Liver (tissue), 9 donors: ENCODE measurements around the gene ZBTB47. TPM values are rescaled to one million over a fixed set of nuclear protein-coding genes. Genes with fewer than 3 reads are reported as not detected.

Experiments
- DNase-seq: peaks from one replicate; pipeline ENCODE4 v3.0.0-alpha.2; 2017; ENCODE audit warnings: low spot score
- H3K27ac ChIP-seq, 2 donors: one replicate each; pipeline ENCODE4 v1.7.0; 2013; ENCODE audit warnings: inconsistent platforms in 2 of 2, low read length in 2 of 2, control low read depth in 1 of 2, low read depth in 1 of 2, mild to moderate bottlenecking in 1 of 2
- H3K27me3 ChIP-seq, 4 donors: one replicate each; pipeline versions ENCODE4 v1.6.1 to v1.7.0; 2013; ENCODE audit warnings: low read length in 3 of 4, inconsistent platforms in 1 of 4, mild to moderate bottlenecking in 1 of 4, moderate library complexity in 1 of 4; ENCODE audit not compliant: control insufficient read depth in 4 of 4, insufficient read depth in 4 of 4
- H3K36me3 ChIP-seq, 4 donors: one replicate each; pipeline versions ENCODE4 v1.6.1 to v1.7.0; 2013; ENCODE audit warnings: low read length in 3 of 4, mild to moderate bottlenecking in 3 of 4, low read depth in 1 of 4, moderate library complexity in 1 of 4; ENCODE audit not compliant: control insufficient read depth in 4 of 4, insufficient read depth in 3 of 4
- H3K4me1 ChIP-seq, 4 donors: one replicate each; pipeline versions ENCODE4 v1.6.1 to v1.7.0; 2013; ENCODE audit warnings: low read length in 3 of 4, mild to moderate bottlenecking in 3 of 4, moderate library complexity in 1 of 4; ENCODE audit not compliant: control insufficient read depth in 4 of 4, insufficient read depth in 4 of 4
- H3K4me3 ChIP-seq, 3 donors: one replicate each; pipeline versions ENCODE4 v1.6.1 to v1.7.0; 2013; ENCODE audit warnings: low read length in 3 of 3, control low read depth in 1 of 3, low read depth in 1 of 3, mild to moderate bottlenecking in 1 of 3
- H3K9ac ChIP-seq, 2 donors: one replicate each; pipeline ENCODE4 v1.7.0; 2013; ENCODE audit warnings: low read length in 2 of 2, mild to moderate bottlenecking in 2 of 2, moderate library complexity in 2 of 2, control low read depth in 1 of 2, low read depth in 1 of 2
- H3K9me3 ChIP-seq, 4 donors: one replicate each; pipeline versions ENCODE4 v1.6.1 to v1.7.0; 2013; ENCODE audit warnings: low read length in 3 of 4; ENCODE audit not compliant: control insufficient read depth in 4 of 4
- ATF3 ChIP-seq: IDR thresholded peaks from 2 replicates; pipeline ENCODE4 v1.6.1; 2016; ENCODE audit warnings: antibody characterized with exemption
- EGR1 ChIP-seq, 2 donors: IDR thresholded peaks; 2 replicates each; pipeline ENCODE4 v1.6.1; 2016 to 2018; ENCODE audit warnings: antibody characterized with exemption in 2 of 2, low read depth in 2 of 2
- FOXA1 ChIP-seq: IDR thresholded peaks from 2 replicates; pipeline ENCODE4 v1.6.1; 2016; ENCODE audit warnings: antibody characterized with exemption
- FOXA2 ChIP-seq: IDR thresholded peaks from 2 replicates; pipeline ENCODE4 v1.6.1; 2016; ENCODE audit warnings: antibody characterized with exemption
- GABPA ChIP-seq, 2 donors: IDR thresholded peaks in 1 of 2; conservative IDR thresholded peaks in 1 of 2; 2 replicates each; pipeline ENCODE4 v1.6.1; 2016; ENCODE audit warnings: antibody characterized with exemption in 2 of 2, mild to moderate bottlenecking in 1 of 2, moderate library complexity in 1 of 2
- HNF4A ChIP-seq, 2 donors: conservative IDR thresholded peaks; 2 replicates each; pipeline ENCODE4 v1.6.1; 2016; ENCODE audit warnings: antibody characterized with exemption in 2 of 2, mild to moderate bottlenecking in 2 of 2
- HNF4G ChIP-seq: IDR thresholded peaks from 2 replicates; pipeline ENCODE4 v1.6.1; 2016; ENCODE audit warnings: antibody characterized with exemption
- JUND ChIP-seq, 2 donors: IDR thresholded peaks; 2 replicates each; pipeline ENCODE4 v1.6.1; 2016; ENCODE audit warnings: antibody characterized with exemption in 2 of 2
- NR2F2 ChIP-seq: IDR thresholded peaks from 2 replicates; pipeline ENCODE4 v1.6.1; 2016; ENCODE audit warnings: antibody characterized with exemption
- RAD21 ChIP-seq, 2 donors: IDR thresholded peaks; 2 replicates each; pipeline ENCODE4 v1.6.1; 2016; ENCODE audit warnings: antibody characterized with exemption in 2 of 2, mild to moderate bottlenecking in 2 of 2
- REST ChIP-seq: IDR thresholded peaks from 2 replicates; pipeline ENCODE4 v1.6.1; 2016; ENCODE audit warnings: antibody characterized with exemption, mild to moderate bottlenecking
- RXRA ChIP-seq, 2 donors: IDR thresholded peaks; 2 replicates each; pipeline ENCODE4 v1.6.1; 2017 to 2018; ENCODE audit warnings: antibody characterized with exemption in 2 of 2, mild to moderate bottlenecking in 1 of 2
- SP1 ChIP-seq: IDR thresholded peaks from 2 replicates; pipeline ENCODE4 v1.6.1; 2018; ENCODE audit warnings: antibody characterized with exemption, mild to moderate bottlenecking
- TAF1 ChIP-seq: conservative IDR thresholded peaks from 2 replicates; pipeline ENCODE4 v1.6.1; 2016; ENCODE audit warnings: antibody characterized with exemption, mild to moderate bottlenecking
- YY1 ChIP-seq: IDR thresholded peaks from 2 replicates; pipeline ENCODE4 v1.6.1; 2016; ENCODE audit warnings: antibody characterized with exemption, mild to moderate bottlenecking
- WGBS: extraction: QIAGEN DNeasy Blood & Tissue Kit; methylation state at CpG from one replicate; pipeline ENCODE4 v1.1.7; 2013; 5-methylcytosine and 5-hydroxymethylcytosine counted together
- polyA plus RNA-seq, 2 donors: library from polyadenylated mRNA; stranded (reverse) in 1 of 2; unstranded in 1 of 2; fragments of 200-250 nt in 1 of 2; fragments of >200 nt in 1 of 2; fragmentation: Nextera tagmentation in 1 of 2; extraction: Ambion mirVana in 1 of 2; gene quantifications; one replicate each; pipeline versions ENCODE4 v1.2.1 to v1.2.3, GENCODE V29; 2013 to 2015
- total RNA-seq, 2 donors: library from RNA; depleted of rRNA; stranded (reverse); fragments of >200 nt; gene quantifications; one replicate each; pipeline ENCODE4 v1.2.3, GENCODE V29; 2014
- TF ChIP-seq, protein P1 (sequence below): fragments of 150-350 bp; IDR thresholded peaks from 2 replicates; pipeline ENCODE4 v1.5.1; 2017; ENCODE audit warnings: improper control_type of control experiment, low read depth, low read length; ENCODE audit not compliant: missing input control
- TF ChIP-seq, protein P2 (sequence below): IDR thresholded peaks from 2 replicates; pipeline ENCODE4 v1.6.1; 2016; ENCODE audit warnings: antibody characterized with exemption
- TF ChIP-seq, protein P3 (sequence below): IDR thresholded peaks from 2 replicates; pipeline ENCODE4 v1.6.1; 2016; ENCODE audit warnings: antibody characterized with exemption
- donor health status: healthy.
- donor health status: healthy.
- donor health status: healthy.
- donor health status: healthy.
- donor health status: healthy.

ZBTB47 gene
- total RNA-seq (1 to 10 TPM; 2.9 to 7.4 TPM), polyA plus RNA-seq (1 to 10 TPM in 1 of 2 donors, under 1 TPM in 1; 0.42 to 5.5 TPM)

GRCh38 chr3:42653560-42654330 is at the start of gene ZBTB47:
Gene ZBTB47, plus strand, starts transcription at chr3:42653697. Its CDS starts 4,659 bp downstream, at chr3:42658356.
- Histone ChIP-seq H3K4me1 (peaks cover 5 to 15% (median 11%) of the 10 kb centered on the region in 4 donors), H3K27ac (peak within 1 kb of the TSS; percentile 26 to 39), H3K9ac (peak within 1 kb of the TSS in 1 of 2 donors; percentile 16), H3K36me3 (peaks cover 2 to 5% (median 4%) of the 10 kb centered on the region in 4 donors), H3K27me3 (no peaks in the 10 kb centered on the region), H3K9me3 (no peaks in the 10 kb centered on the region), H3K4me3 (peak within 1 kb of the TSS; percentile 42 to 89 (median 66))
- peak; percentile 30 for DNase-seq
- WGBS, result 18% methylated on average over 31 of the region's 31 CpGs
- TF ChIP-seq GABPA (IDR thresholded peaks at IDR 0.05 in 1 of 2, conservative IDR thresholded peaks at IDR 0.05 in 1 of 2) (no peak), ATF3 (no peak), HNF4A (conservative IDR thresholded peaks at IDR 0.05) (no peak), FOXA1 (no peak), SP1 (no peak)
- TF ChIP-seq, protein P1, sequence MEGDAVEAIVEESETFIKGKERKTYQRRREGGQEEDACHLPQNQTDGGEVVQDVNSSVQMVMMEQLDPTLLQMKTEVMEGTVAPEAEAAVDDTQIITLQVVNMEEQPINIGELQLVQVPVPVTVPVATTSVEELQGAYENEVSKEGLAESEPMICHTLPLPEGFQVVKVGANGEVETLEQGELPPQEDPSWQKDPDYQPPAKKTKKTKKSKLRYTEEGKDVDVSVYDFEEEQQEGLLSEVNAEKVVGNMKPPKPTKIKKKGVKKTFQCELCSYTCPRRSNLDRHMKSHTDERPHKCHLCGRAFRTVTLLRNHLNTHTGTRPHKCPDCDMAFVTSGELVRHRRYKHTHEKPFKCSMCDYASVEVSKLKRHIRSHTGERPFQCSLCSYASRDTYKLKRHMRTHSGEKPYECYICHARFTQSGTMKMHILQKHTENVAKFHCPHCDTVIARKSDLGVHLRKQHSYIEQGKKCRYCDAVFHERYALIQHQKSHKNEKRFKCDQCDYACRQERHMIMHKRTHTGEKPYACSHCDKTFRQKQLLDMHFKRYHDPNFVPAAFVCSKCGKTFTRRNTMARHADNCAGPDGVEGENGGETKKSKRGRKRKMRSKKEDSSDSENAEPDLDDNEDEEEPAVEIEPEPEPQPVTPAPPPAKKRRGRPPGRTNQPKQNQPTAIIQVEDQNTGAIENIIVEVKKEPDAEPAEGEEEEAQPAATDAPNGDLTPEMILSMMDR, result no peak

DNA sequence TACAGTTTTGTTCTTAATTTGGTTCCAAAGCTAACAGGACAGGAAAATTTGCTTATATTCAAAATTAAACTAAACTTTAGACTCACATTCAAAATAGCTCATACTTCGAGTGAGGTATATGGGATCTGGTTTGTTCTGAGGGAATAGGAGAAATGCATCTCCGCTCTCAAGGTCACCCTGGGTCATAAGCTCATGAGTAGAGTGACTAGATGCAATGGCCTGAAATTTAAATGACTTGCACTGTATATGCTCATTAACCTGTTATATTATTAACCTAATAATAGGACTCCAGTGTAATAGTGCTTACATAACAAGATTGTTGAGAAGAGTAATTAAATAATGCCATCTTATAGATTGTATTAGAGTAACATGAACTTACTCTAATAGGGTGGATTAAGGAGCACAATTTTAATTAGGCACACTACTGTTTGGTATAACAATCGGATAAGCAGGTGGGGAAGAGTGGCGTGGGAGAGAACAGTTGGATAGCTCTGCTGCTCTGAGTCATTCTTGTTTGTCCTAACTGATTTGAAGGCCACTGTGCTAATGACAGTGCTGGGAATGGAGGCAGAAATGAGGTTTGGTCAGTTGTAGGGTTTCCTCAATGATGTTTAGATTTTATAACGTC is 47.8 kb upstream of the ZBTB47 start:
- no peak overlapping the region for H3K9ac ChIP-seq
- 84% methylated on average over 5 of the region's 5 CpGs for WGBS
- H3K9me3 ChIP-seq, result no peaks in the 10 kb centered on the region
- no peak overlapping the region for H3K4me3 ChIP-seq
- no peaks in the 10 kb centered on the region for H3K27me3 ChIP-seq
- TF ChIP-seq REST (no peak), HNF4G (no peak), EGR1 (IDR thresholded peaks at IDR 0.05; ENCODE audit: low read depth in 2 of 2) (no peak), RXRA (IDR thresholded peaks at IDR 0.05) (no peak), RAD21 (IDR thresholded peaks at IDR 0.05) (no peak), SP1 (no peak), YY1 (no peak), FOXA1 (no peak), FOXA2 (no peak), JUND (IDR thresholded peaks at IDR 0.05) (no peak), GABPA (IDR thresholded peaks at IDR 0.05 in 1 of 2, conservative IDR thresholded peaks at IDR 0.05 in 1 of 2) (no peak), HNF4A (conservative IDR thresholded peaks at IDR 0.05) (no peak), NR2F2 (no peak), TAF1 (no peak), ATF3 (no peak)
- TF ChIP-seq, protein P1, result no peak
- TF ChIP-seq, protein P2, sequence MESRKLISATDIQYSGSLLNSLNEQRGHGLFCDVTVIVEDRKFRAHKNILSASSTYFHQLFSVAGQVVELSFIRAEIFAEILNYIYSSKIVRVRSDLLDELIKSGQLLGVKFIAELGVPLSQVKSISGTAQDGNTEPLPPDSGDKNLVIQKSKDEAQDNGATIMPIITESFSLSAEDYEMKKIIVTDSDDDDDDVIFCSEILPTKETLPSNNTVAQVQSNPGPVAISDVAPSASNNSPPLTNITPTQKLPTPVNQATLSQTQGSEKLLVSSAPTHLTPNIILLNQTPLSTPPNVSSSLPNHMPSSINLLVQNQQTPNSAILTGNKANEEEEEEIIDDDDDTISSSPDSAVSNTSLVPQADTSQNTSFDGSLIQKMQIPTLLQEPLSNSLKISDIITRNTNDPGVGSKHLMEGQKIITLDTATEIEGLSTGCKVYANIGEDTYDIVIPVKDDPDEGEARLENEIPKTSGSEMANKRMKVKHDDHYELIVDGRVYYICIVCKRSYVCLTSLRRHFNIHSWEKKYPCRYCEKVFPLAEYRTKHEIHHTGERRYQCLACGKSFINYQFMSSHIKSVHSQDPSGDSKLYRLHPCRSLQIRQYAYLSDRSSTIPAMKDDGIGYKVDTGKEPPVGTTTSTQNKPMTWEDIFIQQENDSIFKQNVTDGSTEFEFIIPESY, result no peak
- TF ChIP-seq, protein P3, sequence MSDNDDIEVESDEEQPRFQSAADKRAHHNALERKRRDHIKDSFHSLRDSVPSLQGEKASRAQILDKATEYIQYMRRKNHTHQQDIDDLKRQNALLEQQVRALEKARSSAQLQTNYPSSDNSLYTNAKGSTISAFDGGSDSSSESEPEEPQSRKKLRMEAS, result no peak
- H3K27ac ChIP-seq, result peak overlapping the region in 1 of 2 donors; percentile 16
- DNase-seq, result no peak
- peaks cover 5 to 30% (median 20%) of the 10 kb centered on the region in 4 donors for H3K4me1 ChIP-seq
- H3K36me3 ChIP-seq, result peaks cover 0 to 2% (median 0%) of the 10 kb centered on the region in 4 donors
